HepG2 (cell line): Measurements from ENCODE around the gene ESRP2. TPM values are rescaled to one million over a fixed set of nuclear protein-coding genes. Genes with fewer than 3 reads are reported as not detected.

Source experiments
- ARID5B ChIP-seq: IDR thresholded peaks from 2 replicates; pipeline ENCODE4 v1.4.0; 2020; ENCODE audit warnings: mild to moderate bottlenecking, missing genetic modification reagents
- CBX5 ChIP-seq: sonication (generic); formaldehyde crosslinking; IDR thresholded peaks from 2 replicates; pipeline ENCODE4 v1.4.0; 2020; ENCODE audit warnings: missing genetic modification reagents, borderline replicate concordance
- CC2D1A ChIP-seq: sonication (generic); formaldehyde crosslinking; IDR thresholded peaks from 2 replicates; pipeline ENCODE4 v1.8.1; 2023; ENCODE audit warnings: mild to moderate bottlenecking, missing genetic modification reagents
- CEBPB ChIP-seq: IDR thresholded peaks from 2 replicates; pipeline ENCODE4 v1.6.1; 2011; ENCODE audit warnings: low read depth, low read length, improper control_type of control experiment, borderline replicate concordance
- CSRNP2 ChIP-seq: sonication (generic); formaldehyde crosslinking; conservative IDR thresholded peaks from 2 replicates; pipeline ENCODE4 v1.8.0; 2022; ENCODE audit warnings: low read depth, missing genetic modification reagents
- HOXA3 ChIP-seq: sonication (generic); formaldehyde crosslinking; IDR thresholded peaks from 2 replicates; pipeline ENCODE4 v1.5.0; 2020; ENCODE audit warnings: missing genetic modification reagents
- KLF13 ChIP-seq: sonication (generic); formaldehyde crosslinking; IDR thresholded peaks from 2 replicates; pipeline ENCODE4 v1.4.0; 2020; ENCODE audit warnings: mild to moderate bottlenecking, missing genetic modification reagents
- NR3C1 ChIP-seq: sonication (generic); formaldehyde crosslinking; IDR thresholded peaks from 2 replicates; pipeline ENCODE4 v1.4.0; 2020; ENCODE audit warnings: missing genetic modification reagents
- REPIN1 ChIP-seq: sonication (generic); formaldehyde crosslinking; IDR thresholded peaks from 2 replicates; pipeline ENCODE4 v1.8.0; 2022; ENCODE audit warnings: missing genetic modification reagents, low read depth, mild to moderate bottlenecking, borderline replicate concordance
- SYNCRIP ChIP-seq: fragments of 200-400 bp; formaldehyde crosslinking; IDR thresholded peaks from 2 replicates; pipeline ENCODE4 v1.6.1; 2018; ENCODE audit warnings: mild to moderate bottlenecking, low read depth, low read length; ENCODE audit not compliant: insufficient read depth
- TOPORS ChIP-seq: sonication (generic); formaldehyde crosslinking; IDR thresholded peaks from 2 replicates; pipeline ENCODE4 v1.8.0; 2023; ENCODE audit warnings: mild to moderate bottlenecking, missing genetic modification reagents
- ZFP36L2 ChIP-seq: sonication (generic); formaldehyde crosslinking; IDR thresholded peaks from 2 replicates; pipeline ENCODE4 v1.4.0; 2020; ENCODE audit warnings: missing genetic modification reagents
- ZNF317 ChIP-seq: sonication (generic); formaldehyde crosslinking; IDR thresholded peaks from 2 replicates; pipeline ENCODE4 v1.5.0; 2020; ENCODE audit warnings: mild to moderate bottlenecking, missing genetic modification reagents
- ZNF460 ChIP-seq: sonication (generic); formaldehyde crosslinking; IDR thresholded peaks from 2 replicates; pipeline ENCODE4 v1.5.1; 2020; ENCODE audit warnings: missing genetic modification reagents, mild to moderate bottlenecking, borderline replicate concordance
- ZNF556 ChIP-seq: sonication (generic); formaldehyde crosslinking; IDR thresholded peaks from 2 replicates; pipeline ENCODE4 v1.4.0; 2020; ENCODE audit warnings: mild to moderate bottlenecking, missing genetic modification reagents, borderline replicate concordance
- ZNF878 ChIP-seq: sonication (generic); formaldehyde crosslinking; IDR thresholded peaks from 2 replicates; pipeline ENCODE4 v1.8.1; 2023; ENCODE audit warnings: mild to moderate bottlenecking, missing genetic modification reagents, moderate library complexity
- polyA plus RNA-seq, 8 experiments: library from polyadenylated mRNA; depleted of rRNA in 3 of 8; stranded (reverse) in 7 of 8; unstranded in 1 of 8; fragments of >200 nt; fragmentation: Illumina TruSeq in 4 of 8; extraction: Trizol in 4 of 8; gene quantifications; 2 replicates each; pipeline versions ENCODE4 v1.2.1 to v1.2.3, GENCODE V29; 2011 to 2016; ENCODE audit warnings: low read depth in 4 of 8, missing spikeins in 1 of 8, mixed read lengths in 1 of 8; ENCODE audit not compliant: insufficient read depth in 1 of 8
- total RNA-seq, 5 experiments: library from RNA; depleted of rRNA; stranded (reverse); fragments of >200 nt; fragmentation: Illumina TruSeq; extraction: Trizol; gene quantifications; 2 replicates each; pipeline ENCODE4 v1.2.3, GENCODE V29; 2016; ENCODE audit warnings: low read depth in 1 of 5
- TF ChIP-seq, protein P1 (sequence below): sonication (generic); formaldehyde crosslinking; IDR thresholded peaks from 2 replicates; pipeline ENCODE4 v1.4.0; 2020; ENCODE audit warnings: mild to moderate bottlenecking, missing genetic modification reagents
- TF ChIP-seq, protein P2 (sequence below): sonication (generic); formaldehyde crosslinking; IDR thresholded peaks from 2 replicates; pipeline ENCODE4 v1.8.0; 2022; ENCODE audit warnings: mild to moderate bottlenecking, missing genetic modification reagents; ENCODE audit not compliant: insufficient replicate concordance
- TF ChIP-seq, protein P3 (sequence below): sonication (generic); formaldehyde crosslinking; IDR thresholded peaks from 2 replicates; pipeline ENCODE4 v1.4.0; 2020; ENCODE audit warnings: mild to moderate bottlenecking, missing genetic modification reagents

ESRP2 gene
- total and polyA plus RNA-seq, 2 of the 13 experiments (the other 11 are each of a cell fraction or from before 2014, with no cell fraction given), result 21.1 to 32.4 TPM

- TF ChIP-seq, protein P1, sequence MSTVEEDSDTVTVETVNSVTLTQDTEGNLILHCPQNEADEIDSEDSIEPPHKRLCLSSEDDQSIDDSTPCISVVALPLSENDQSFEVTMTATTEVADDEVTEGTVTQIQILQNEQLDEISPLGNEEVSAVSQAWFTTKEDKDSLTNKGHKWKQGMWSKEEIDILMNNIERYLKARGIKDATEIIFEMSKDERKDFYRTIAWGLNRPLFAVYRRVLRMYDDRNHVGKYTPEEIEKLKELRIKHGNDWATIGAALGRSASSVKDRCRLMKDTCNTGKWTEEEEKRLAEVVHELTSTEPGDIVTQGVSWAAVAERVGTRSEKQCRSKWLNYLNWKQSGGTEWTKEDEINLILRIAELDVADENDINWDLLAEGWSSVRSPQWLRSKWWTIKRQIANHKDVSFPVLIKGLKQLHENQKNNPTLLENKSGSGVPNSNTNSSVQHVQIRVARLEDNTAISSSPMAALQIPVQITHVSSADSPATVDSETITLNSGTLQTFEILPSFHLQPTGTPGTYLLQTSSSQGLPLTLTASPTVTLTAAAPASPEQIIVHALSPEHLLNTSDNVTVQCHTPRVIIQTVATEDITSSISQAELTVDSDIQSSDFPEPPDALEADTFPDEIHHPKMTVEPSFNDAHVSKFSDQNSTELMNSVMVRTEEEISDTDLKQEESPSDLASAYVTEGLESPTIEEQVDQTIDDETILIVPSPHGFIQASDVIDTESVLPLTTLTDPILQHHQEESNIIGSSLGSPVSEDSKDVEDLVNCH, result no peak
- TF ChIP-seq TOPORS (CRISPR knock-in tag) (no peak), SYNCRIP (no peak), ZNF460 (CRISPR knock-in tag) (no peak), ZNF878 (CRISPR knock-in tag) (peak; percentile 83), ZNF556 (CRISPR knock-in tag) (no peak), CEBPB (no peak), NR3C1 (CRISPR knock-in tag) (no peak), ARID5B (CRISPR knock-in tag) (peak; percentile 79), CSRNP2 (no peak), REPIN1 (CRISPR knock-in tag) (peak; percentile 67; the same call in 1 of the 2 replicates), ZFP36L2 (CRISPR knock-in tag) (peak; percentile 9), KLF13 (no peak), ZNF317 (CRISPR knock-in tag) (no peak; the same call in 1 of the 2 replicates), HOXA3 (peak; percentile 77), CBX5 (CRISPR knock-in tag) (no peak; the same call in 1 of the 2 replicates), CC2D1A (CRISPR knock-in tag) (no peak)
- TF ChIP-seq, protein P2, sequence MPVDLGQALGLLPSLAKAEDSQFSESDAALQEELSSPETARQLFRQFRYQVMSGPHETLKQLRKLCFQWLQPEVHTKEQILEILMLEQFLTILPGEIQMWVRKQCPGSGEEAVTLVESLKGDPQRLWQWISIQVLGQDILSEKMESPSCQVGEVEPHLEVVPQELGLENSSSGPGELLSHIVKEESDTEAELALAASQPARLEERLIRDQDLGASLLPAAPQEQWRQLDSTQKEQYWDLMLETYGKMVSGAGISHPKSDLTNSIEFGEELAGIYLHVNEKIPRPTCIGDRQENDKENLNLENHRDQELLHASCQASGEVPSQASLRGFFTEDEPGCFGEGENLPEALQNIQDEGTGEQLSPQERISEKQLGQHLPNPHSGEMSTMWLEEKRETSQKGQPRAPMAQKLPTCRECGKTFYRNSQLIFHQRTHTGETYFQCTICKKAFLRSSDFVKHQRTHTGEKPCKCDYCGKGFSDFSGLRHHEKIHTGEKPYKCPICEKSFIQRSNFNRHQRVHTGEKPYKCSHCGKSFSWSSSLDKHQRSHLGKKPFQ (CRISPR knock-in tag), result no peak
- TF ChIP-seq, protein P3, sequence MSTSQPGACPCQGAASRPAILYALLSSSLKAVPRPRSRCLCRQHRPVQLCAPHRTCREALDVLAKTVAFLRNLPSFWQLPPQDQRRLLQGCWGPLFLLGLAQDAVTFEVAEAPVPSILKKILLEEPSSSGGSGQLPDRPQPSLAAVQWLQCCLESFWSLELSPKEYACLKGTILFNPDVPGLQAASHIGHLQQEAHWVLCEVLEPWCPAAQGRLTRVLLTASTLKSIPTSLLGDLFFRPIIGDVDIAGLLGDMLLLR (CRISPR knock-in tag), result no peak
Observed at GRCh38 chr16:68237243-68238028, 1.5 kb upstream of the ESRP2 start (continued).
